Activated T-helper 1 cell treated with anti-CD3 and anti-CD28 coated beads, Interleukin-2, amount 50 U/mL, for 16 hours (primary cell): ENCODE data around the gene MYEF2.

Experiments
- DNase-seq, 2 donors: peaks; one replicate each; pipeline ENCODE4 v3.0.0-alpha.2; 2020; ENCODE audit warnings: low read depth in 1 of 2, low spot score in 1 of 2

Gene MYEF2

GRCh38 chr15:48089702-48090101 lies 88.4 kb downstream of the MYEF2 start:
- DNase-seq, result no peak

- no peak for DNase-seq
Observed at GRCh38 chr15:48087844-48088243, 90.3 kb downstream of the MYEF2 start.

GRCh38 chr15:48086576-48086975 lies 91.5 kb downstream of the MYEF2 start:
- no peak for DNase-seq

- DNase-seq, result no peak
Observed at GRCh38 chr15:48086133-48086532, 92.0 kb downstream of the MYEF2 start.

- DNase-seq, result no peak
Observed at GRCh38 chr15:48085591-48085930, 92.5 kb downstream of the MYEF2 start.

GRCh38 chr15:48084759-48085590 lies 93.1 kb downstream of the MYEF2 start:
- no peak for DNase-seq
